Measurements from ENCODE around the gene IGFBP3.

GRCh38 chr7:45880433-45880860 lies 40.6 kb downstream of the IGFBP3 start:
- TF ChIP-seq CTCF (IDR thresholded peaks at IDR 0.05; ENCODE audit: poor library complexity, severe bottlenecking) (no peak), POLR2AphosphoS5 (IDR thresholded peaks at IDR 0.05) (no peak)
